HG03354 (cell line): ENCODE data around the gene B4GALT6.
"Not testable (repeated sequence)": the region's sequence is repeated elsewhere in the genome, so short reads cannot be mapped to it uniquely, and the experiment has no call there.

ENCODE experiments used
- ATAC-seq: cut with Tn5 transposase; IDR thresholded peaks from one replicate; pipeline ENCODE4 v1.9.1; 2021; ENCODE audit warnings: mild to moderate bottlenecking; ENCODE audit not compliant: unreplicated experiment, poor library complexity, severe bottlenecking

B4GALT6 gene, protein sequence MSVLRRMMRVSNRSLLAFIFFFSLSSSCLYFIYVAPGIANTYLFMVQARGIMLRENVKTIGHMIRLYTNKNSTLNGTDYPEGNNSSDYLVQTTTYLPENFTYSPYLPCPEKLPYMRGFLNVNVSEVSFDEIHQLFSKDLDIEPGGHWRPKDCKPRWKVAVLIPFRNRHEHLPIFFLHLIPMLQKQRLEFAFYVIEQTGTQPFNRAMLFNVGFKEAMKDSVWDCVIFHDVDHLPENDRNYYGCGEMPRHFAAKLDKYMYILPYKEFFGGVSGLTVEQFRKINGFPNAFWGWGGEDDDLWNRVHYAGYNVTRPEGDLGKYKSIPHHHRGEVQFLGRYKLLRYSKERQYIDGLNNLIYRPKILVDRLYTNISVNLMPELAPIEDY

DNA sequence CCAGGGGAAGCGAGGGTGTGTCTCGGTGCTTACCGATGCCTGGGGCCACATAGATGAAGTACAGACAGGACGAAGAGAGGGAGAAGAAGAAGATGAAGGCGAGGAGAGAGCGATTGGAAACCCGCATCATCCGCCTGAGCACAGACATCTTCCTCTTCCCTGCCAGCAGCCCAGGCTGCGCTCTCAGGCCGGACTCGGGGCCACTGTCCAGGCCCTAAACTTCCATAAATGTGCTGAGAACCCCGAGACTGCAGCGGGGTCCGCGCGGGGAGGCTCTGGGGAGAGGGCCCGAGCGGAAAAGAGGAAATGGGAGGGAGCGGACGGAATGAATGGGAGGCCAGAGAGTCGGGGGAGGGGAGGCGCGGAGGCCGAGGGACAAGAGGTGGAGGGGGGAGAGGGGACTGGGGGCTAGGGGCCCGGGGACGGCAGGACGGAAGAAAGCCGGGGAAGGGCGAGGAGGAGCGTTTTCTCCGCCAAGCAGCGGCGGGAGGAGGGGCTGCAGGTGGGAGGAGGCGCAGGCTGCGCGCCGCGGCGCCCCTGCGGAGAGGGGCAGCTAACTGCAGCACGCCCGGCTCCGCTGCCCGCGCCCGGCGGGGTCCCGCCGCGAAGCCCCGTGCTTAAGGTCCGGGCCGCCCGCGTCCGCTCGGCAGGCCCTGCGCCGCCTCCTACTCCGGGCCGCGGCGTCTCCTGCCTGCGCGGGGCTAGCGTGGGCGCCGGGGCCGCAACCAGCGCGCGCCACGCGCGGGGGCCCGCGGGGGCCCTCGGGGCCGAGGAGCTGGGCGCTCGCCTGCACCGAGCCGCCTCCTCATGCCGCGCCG lies at the start of gene B4GALT6:
TSS of gene B4GALT6 (minus strand) at position 303 of the 818 bp plus-strand sequence. CDS start at position 148, 155 bp downstream.
- peak; percentile 56 for ATAC-seq

DNA sequence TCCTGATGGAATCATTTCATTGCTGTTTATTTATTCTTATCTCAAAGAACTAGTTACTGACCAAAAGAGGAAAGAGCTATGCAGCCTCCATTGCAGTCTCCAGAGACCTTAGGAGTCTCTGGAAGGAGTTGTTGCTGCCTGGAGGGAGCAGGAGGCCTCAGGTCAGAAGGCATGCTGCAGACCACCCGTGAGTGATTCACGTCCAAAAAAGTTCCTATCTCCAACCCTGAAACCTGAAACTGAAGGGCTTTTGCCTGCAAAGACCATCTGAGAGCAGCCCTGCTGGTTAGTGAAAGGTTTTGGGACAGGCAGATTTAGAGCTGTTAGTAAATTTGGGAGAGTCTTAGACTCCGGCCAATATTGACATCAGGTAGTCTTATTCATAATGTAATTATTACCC lies 47.2 kb upstream of the B4GALT6 start:
- no peak for ATAC-seq

DNA sequence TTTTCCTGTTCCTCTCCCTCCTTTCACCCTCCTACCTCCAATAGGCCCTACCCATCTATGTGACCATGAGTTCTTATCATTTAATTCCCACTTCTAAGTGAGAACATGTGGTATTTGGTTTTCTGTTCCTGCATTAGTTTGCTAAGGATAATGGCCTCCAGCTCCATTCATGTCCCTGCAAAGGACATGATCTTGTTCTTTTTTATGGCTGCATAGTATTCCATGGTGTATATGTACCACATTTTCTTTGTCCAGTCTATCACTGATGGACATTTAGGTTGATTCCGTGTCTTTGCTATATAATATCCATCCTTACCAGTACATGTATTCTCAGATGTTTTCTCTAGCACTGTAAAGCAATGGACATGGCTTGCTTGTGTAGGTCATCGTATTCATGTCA lies 44.8 kb upstream of the B4GALT6 start:
- ATAC-seq: not testable (repeated sequence)

DNA sequence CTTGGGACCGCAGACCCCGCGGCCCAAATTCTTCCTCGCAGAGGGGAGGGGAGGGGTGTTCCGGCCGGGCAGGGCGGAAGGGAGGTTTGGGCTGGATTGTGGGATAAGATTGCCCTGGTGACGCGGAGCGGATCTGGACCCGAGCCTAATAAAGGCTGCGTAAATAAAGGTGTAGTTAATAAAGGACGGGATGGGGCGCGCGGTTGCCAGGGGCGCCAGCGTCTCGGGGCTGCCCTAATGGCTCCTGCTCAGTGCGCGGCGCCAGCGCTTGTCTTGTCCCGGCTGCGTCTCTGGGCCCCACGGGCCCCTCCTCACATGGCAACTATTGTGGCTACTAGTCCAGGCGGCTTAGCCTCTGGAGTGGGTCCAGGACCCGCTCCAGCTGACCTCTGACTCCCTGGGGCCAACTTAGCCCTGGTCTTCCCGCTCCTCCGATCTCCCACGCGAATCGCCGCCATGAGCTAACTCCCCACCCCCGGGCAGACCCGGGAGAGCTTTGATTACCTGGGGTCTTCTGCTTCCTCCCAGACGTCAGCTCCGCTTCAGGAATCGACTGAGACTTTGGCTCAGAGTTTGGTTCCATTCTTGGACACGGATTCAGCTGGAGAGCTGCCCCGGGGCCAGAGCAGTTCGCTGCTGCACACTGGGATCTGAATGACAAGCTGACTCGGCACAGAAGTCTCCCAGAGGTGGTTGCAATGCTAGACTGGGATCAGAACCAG lies 39.8 kb upstream of the B4GALT6 start:
- ATAC-seq: no peak

DNA sequence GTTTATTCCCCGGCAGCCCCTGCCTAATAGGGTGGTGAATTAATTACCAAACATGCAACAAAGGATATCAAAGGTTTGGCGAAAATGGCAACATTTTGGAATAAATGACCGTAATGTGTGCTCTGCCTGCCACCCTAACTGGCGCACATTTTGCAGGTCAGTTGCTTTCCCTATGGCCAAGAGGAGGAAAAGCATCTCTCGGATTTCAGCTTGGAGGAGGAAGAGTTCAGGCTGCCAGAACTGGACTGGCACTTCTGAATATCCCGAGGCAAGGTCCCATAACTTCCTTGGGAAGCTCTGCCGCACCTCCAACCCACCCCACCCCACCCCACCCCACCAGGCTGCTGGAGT lies 39.2 kb upstream of the B4GALT6 start:
- ATAC-seq: no peak

DNA sequence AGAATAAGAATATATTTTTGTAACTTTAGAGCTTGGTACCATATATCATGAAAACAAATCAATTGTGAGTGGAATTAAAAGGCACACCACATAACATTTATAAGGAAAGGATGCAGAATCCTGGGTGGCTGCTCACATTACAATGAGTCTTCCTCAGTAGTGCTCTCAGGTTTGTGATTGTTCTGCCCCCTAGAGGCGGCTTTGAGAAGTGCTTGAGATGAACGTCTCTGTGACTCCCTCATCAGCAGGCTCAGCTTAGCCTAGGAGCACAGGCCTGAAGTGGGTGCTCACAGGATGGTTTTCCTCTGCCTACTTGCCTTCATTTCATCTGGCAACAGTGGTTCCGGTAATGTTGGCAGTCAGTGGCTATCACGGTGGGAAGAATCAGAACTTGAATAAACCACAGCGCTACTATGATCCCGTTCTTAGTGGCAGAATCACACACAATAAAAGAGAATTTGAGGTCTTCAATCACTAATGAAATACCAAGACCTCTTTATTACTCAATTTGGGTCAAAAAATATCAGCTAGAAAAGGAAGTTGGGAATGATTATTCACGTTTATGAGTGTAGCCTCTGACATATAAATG lies 38.1 kb upstream of the B4GALT6 start:
- ATAC-seq: peak; percentile 97

DNA sequence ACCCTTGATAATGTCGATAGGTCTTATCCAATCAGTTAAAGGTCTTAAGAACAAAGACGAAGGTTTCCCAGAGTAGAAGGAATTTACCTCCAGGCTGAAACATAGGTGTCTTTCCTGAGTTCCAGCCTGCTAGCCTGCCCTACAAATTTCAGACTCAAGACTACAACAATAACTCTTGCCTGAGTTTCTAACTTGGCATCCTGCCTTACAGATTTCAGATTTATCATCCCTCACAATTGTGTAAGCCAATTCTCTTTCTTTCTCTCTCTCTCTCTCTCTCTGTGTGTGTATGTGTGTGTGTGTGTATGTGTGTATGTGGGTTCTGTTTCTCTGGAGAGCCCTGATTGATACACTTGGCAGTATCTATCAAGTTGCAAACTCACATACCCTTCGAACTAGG lies 37.2 kb upstream of the B4GALT6 start:
- ATAC-seq: no peak

DNA sequence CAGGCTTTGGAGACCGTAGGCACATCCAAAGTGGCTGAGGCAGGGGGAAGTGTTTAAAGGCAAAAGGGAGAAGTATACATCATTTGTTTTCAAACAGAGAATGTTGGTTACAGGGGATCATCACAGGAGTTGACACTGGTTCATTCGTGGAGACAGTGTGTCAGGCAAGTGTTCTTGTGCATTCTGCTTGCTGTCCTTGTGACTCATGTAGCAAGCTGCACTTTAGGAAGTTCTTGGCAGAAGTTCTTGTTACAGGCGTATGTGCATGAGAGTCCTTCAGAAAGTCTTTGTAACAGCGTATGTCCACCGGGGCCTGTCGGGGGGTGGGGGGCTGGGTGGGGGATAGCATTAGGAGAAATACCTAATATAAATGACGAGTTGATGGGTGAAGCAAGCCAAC lies 36.5 kb upstream of the B4GALT6 start:
- no peak for ATAC-seq

DNA sequence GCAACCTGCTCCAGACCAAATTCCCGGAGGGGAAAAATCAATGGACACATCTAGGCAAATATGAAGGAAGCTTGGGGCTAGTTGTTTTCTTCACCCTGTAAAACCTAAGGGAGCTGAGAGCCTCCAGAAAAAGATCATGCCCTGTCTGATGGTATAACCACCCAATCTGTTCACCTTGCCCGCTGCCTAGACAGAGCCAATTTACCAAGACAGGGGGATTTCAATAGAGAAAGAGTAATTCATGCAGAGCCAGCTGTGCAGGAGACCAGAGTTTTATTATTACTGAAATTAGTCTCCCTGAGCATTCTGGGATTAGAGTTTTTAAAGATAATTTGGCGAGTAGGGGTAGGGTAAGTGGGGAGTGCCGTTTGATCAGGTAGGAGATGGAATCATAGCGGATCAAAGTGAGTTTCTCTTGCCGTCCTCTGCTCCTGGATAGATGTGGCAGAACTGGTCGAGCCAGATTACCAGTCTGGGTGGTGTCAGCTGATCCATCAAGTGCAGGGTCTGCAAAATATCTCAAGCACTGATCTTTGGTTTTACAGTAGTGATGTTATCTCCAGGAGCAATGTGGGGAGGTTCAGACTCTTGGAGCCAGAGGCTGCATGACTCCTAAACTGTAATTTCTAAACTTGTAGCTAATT lies 35.1 kb upstream of the B4GALT6 start:
- no peak for ATAC-seq

DNA sequence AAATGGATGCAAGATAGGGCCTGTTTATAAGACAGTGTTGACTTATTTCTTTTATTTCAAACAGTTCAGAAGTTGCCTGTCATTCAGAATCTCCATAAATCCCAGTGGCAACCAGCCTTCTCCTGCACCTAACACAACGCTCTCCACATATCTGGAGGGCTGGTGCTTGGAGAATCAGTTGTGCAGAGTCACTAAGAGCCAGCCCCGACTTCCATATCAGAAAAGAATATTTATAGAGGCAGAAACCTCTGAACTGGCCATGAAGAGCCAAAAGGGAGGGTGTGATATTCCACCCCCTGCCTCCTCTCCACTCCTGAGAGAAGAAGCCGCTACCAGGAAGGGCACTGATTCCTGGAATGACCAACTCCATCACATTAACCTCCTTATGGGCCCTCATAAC lies 34.0 kb upstream of the B4GALT6 start:
- no peak for ATAC-seq

DNA sequence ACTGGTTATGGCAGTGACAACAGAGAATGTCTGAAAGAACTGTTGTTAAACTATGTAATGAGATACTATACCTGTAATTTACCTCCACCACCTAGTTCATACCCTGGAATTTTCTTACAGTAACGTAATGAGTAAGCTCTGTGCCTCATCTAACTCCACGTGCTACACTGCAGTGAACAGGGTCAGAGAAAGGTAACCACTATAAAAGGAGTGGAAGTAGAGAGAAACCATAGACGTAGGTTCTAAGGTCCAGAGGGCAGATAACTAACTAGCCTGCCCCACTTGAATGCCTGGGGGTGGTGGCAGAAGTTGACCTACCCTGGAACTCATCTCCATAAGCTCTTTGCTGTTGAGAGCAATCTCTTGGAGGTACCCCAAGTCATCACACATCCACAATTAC lies 32.0 kb upstream of the B4GALT6 start:
- no peak for ATAC-seq

DNA sequence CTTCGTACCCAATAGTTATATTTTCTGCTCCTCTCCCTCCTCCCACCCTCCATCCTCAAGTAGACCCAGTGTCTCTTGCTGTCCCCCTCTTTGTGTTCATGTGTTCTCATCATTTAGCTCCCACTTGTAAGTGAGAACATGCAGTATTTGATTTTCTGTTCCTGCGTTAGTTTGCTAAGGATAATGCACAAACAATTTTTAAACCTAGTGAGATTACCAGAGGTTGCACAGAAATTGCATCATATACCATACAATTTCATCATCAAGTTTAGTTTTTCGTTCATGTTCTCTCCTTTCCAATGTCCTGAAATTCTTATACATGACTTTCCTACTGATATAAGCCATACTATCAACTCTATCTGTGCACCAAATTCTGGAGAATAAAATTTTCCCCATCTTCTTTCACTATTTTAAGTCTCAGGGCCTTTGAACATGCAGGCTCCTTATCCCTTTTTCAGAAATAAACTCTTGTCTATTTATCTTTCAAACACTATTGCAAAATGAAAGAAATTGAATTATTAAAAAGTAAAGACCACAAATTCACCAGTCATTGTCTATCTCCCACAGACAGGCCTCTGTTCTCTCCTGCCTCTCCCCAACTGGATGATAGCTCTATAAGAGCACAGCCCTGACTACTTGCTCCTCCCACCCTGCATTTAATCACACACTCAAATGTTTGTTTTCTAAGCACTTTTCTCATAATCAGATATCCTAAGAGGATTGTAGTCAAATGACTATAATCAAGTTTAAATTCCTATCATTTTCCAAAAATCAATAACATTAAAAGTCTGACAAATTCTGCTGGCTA lies 27.2 kb upstream of the B4GALT6 start:
- ATAC-seq: no peak

DNA sequence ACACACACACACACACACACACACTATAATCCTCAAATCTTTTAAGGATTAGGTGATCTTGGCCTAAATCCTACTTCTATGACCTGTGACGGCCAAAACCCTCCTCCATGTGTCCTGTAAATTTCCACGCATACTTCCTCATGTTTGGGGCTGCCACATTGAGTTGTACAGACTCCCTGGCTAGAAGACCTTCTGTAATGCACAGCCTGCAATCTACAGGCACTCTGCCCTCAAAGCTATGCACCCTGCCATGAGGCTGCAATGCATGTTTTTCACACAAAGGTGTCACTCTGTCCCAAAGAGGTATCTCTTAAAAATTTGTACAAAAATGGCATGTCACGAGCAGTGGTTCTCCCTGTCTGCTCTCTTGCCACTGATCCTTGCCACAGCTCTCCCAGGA lies 26.4 kb upstream of the B4GALT6 start:
- ATAC-seq: no peak

DNA sequence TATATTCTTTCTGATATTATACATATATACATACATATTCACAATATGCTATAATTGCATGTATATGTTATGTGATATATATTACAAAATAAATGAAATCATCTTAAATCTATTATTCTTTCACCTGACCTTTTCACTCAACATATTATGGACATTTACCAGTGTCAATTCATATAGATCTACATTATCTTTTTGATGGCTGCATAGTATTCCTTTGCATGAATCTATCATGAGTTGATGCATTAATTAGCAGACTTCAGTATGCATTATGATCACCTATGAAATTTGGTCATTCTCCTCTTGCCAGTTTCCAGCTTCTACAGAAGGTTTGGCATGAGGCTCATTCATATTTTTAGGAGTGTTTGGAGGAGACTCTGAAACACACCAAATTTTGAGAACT lies 23.4 kb upstream of the B4GALT6 start:
- no peak for ATAC-seq

DNA sequence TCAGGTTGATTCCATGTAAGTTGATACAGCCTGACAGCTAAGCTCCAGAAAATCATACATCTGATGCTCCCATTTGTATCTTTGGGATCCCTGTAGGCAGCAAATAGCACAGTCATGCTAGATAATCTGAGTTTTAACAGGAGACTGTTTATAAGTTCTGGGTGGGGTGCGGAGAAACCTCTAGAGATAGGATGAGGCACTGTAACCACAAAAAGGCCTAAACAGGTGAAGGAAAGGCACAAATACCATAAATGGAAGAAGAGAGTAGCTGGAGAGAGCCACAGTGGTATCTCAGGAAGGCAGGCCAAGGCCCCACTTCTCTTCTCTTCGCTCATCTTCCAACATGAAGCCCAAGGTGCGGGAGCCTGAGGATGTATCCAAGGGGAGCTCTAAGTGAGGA lies 18.1 kb upstream of the B4GALT6 start:
- no peak for ATAC-seq

DNA sequence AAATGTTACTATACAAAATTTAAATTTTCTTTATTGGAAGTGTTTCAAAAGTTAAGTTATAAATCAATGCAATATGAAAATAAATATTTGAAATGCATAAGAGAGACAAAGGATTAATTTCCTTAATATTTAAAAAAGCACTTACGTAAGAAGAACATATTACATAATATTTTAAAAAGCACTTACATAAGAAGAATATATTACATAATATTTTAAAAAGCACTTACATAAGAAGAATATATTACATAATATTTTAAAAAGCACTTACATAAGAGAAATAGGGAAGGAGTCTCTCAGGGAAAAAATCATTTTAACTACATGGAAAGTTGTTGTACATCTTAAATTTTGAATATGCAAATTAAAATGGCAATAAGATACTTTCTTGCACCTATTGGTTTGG lies 17.4 kb upstream of the B4GALT6 start:
- ATAC-seq: no peak

DNA sequence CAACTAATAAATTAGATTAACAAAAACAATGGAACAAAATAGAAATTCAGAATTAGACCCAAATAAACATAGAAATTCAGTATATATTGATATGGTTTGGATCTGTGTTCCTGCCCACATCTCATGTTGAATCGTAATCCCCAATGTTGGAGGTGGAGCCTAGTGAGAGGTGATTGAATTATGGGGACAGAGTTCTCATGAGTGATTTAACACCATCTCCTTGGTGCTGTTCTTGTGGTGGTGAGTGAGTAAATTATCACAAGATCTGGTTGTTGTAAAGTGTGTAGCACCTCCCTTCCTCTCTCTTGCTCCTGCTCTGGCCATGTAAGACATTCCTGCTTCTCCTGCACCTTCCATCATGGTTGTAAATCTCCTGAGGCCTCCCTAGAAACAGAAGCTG lies 16.6 kb upstream of the B4GALT6 start:
- no peak for ATAC-seq

DNA sequence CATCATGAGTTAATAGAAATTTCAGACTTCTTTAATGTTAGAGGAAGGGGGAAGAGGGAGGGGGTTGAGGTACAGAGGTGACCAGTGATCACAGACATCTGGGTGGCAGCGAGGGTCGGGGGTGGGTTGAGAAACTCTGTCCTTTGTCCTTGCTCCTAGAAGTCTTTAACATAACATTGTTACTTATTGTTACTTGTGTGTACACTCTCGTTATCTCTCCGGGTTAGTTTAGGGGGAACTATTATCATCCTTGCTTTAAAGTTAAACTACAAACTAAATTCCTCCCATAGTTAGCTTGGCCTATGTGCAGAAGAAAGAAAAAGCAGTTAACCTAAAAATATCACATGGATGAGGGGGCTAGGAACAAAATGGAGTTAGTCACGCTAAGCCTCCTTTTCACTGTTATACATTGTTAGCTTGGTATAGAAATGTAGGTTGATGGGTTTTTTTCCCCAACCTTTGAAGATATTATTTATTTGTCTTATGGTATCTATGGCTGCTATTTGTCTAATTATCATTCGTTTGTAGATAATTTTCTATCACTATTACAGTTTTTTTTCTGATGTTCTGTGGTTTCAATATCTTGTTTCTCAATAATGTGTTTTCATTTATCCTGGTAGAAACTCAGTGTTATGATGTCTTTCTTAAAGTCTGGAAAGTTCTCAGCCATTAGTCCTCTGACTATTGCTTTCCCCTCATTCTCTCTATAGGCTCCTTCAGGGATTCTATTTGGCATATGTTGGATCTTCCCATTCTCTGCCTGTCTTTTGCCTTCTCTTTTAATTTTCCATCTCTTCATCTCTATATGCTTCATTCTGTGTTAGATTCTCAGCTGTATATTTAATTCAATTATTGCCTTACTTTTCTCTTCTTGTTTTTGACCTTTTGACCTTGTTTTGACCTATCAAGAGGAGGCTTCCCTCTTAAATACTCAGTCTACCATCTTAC lies 13.2 kb upstream of the B4GALT6 start:
- ATAC-seq: no peak
